ENCODE data around the gene CETN3.
"Not testable (repeated sequence)": the region's sequence is repeated elsewhere in the genome, so short reads cannot be mapped to it uniquely, and the experiment has no call there.

The CETN3 gene

GRCh38 chr5:90355635-90356034 lies 53.9 kb downstream of the CETN3 start:
- no peaks in the 10 kb centered on the region for H3K36me3 ChIP-seq (ENCODE audit: insufficient read depth, low read length)

GRCh38 chr5:90353254-90353653 lies 56.3 kb downstream of the CETN3 start:
- Histone ChIP-seq H3K9me3 (ENCODE audit: low read length) (no peaks in the 10 kb centered on the region), H3K27ac (ENCODE audit: low read depth, low read length) (no peak overlapping the region), H3K9ac (ENCODE audit: low read length) (no peak overlapping the region), H3K27me3 (ENCODE audit: control insufficient read depth in 1 of 2, insufficient read depth in 2 of 2, low read length in 2 of 2) (no peaks in the 10 kb centered on the region), H3K4me1 (ENCODE audit: insufficient read depth, low read length) (no peaks in the 10 kb centered on the region), H3K4me3 (ENCODE audit: low read depth in 1 of 2, low read length in 2 of 2) (no peak overlapping the region), H3K36me3 (ENCODE audit: insufficient read depth, low read length) (no peaks in the 10 kb centered on the region)

More at GRCh38 chr5:90355635-90356034, 53.9 kb downstream of the CETN3 start:
- no peak overlapping the region for H3K27ac ChIP-seq (ENCODE audit: low read depth, low read length)
- no peaks in the 10 kb centered on the region for H3K9me3 ChIP-seq (ENCODE audit: low read length)
- H3K4me3 ChIP-seq (ENCODE audit: low read depth in 1 of 2, low read length in 2 of 2), result no peak overlapping the region
- H3K27me3 ChIP-seq (ENCODE audit: control insufficient read depth in 1 of 2, insufficient read depth in 2 of 2, low read length in 2 of 2), result no peaks in the 10 kb centered on the region
- no peak overlapping the region for H3K9ac ChIP-seq (ENCODE audit: low read length)
- H3K4me1 ChIP-seq (ENCODE audit: insufficient read depth, low read length), result no peaks in the 10 kb centered on the region

GRCh38 chr5:90351101-90351500 lies 58.5 kb downstream of the CETN3 start:
- H3K9me3 ChIP-seq (ENCODE audit: low read length), result no peaks in the 10 kb centered on the region
- H3K27me3 ChIP-seq (ENCODE audit: control insufficient read depth in 1 of 2, insufficient read depth in 2 of 2, low read length in 2 of 2), result no peaks in the 10 kb centered on the region
- no peaks in the 10 kb centered on the region for H3K36me3 ChIP-seq (ENCODE audit: insufficient read depth, low read length)
- no peak overlapping the region for H3K4me3 ChIP-seq (ENCODE audit: low read depth in 1 of 2, low read length in 2 of 2)
- H3K4me1 ChIP-seq (ENCODE audit: insufficient read depth, low read length), result no peaks in the 10 kb centered on the region
- H3K9ac ChIP-seq (ENCODE audit: low read length), result no peak overlapping the region
- H3K27ac ChIP-seq (ENCODE audit: low read depth, low read length), result no peak overlapping the region

- Histone ChIP-seq H3K9ac (ENCODE audit: low read length) (no peak overlapping the region), H3K27me3 (ENCODE audit: control insufficient read depth in 1 of 2, insufficient read depth in 2 of 2, low read length in 2 of 2) (no peaks in the 10 kb centered on the region), H3K27ac (ENCODE audit: low read depth, low read length) (no peak overlapping the region), H3K36me3 (ENCODE audit: insufficient read depth, low read length) (no peaks in the 10 kb centered on the region), H3K9me3 (ENCODE audit: low read length) (no peaks in the 10 kb centered on the region), H3K4me1 (ENCODE audit: insufficient read depth, low read length) (no peaks in the 10 kb centered on the region), H3K4me3 (ENCODE audit: low read depth in 1 of 2, low read length in 2 of 2) (no peak overlapping the region)
These were observed 62.1 kb downstream of the CETN3 start for GRCh38 chr5:90347462-90347861.

DNA sequence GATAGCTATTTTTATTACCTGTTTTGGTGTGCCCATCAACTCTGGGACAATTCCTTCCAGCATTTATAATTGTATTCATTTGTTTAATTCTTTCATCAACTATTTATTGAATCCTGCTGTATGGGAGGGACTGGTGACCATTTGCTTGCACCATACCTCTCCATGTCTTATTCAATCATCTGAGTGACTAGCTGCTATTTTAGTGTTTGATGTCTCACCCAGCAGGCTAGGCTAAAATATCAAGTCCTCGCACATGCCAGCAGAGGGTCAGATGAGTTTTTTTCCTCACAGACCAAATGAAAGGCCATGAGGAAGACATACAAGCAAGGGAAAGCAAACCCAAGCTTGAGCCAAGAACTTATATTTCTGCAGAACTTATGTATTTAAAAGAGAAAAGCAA lies 63.9 kb downstream of the CETN3 start:
- no peaks in the 10 kb centered on the region for H3K9me3 ChIP-seq (ENCODE audit: low read length)
- no peak overlapping the region for H3K4me3 ChIP-seq (ENCODE audit: low read depth in 1 of 2, low read length in 2 of 2)
- H3K4me1 ChIP-seq (ENCODE audit: insufficient read depth, low read length), result no peaks in the 10 kb centered on the region
- H3K36me3 ChIP-seq (ENCODE audit: insufficient read depth, low read length), result no peaks in the 10 kb centered on the region
- no peaks in the 10 kb centered on the region for H3K27me3 ChIP-seq (ENCODE audit: control insufficient read depth in 1 of 2, insufficient read depth in 2 of 2, low read length in 2 of 2)
- no peak overlapping the region for H3K27ac ChIP-seq (ENCODE audit: low read depth, low read length)
- H3K9ac ChIP-seq (ENCODE audit: low read length), result no peak overlapping the region

DNA sequence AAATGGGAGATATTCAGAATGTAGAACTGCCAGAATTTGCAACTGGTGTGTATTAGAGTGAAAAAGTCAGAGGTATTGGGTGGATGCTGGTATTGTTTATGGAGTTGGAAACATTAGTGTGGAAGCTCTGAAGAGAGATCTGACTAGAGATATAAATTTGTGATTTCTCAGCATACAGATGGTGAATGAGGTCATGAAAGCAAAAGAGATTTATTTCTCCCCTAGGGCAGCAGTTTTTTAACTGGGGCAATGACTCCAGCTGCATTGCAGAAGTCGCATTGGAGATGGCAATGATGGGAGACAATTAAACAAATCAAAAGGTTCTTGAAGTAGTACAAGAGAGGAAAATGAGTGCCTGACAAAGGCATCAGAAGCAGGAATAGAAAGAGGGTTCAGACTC lies 64.9 kb downstream of the CETN3 start:
- Histone ChIP-seq H3K9ac (ENCODE audit: low read length) (no peak overlapping the region), H3K9me3 (ENCODE audit: low read length) (no peaks in the 10 kb centered on the region), H3K27me3 (ENCODE audit: control insufficient read depth in 1 of 2, insufficient read depth in 2 of 2, low read length in 2 of 2) (no peaks in the 10 kb centered on the region), H3K4me3 (ENCODE audit: low read depth in 1 of 2, low read length in 2 of 2) (no peak overlapping the region), H3K27ac (ENCODE audit: low read depth, low read length) (no peak overlapping the region), H3K4me1 (ENCODE audit: insufficient read depth, low read length) (no peaks in the 10 kb centered on the region), H3K36me3 (ENCODE audit: insufficient read depth, low read length) (no peaks in the 10 kb centered on the region)

GRCh38 chr5:90343731-90344130 lies 65.8 kb downstream of the CETN3 start:
- not testable (repeated sequence) for H3K4me1 ChIP-seq (ENCODE audit: insufficient read depth, low read length); H3K36me3 ChIP-seq (ENCODE audit: insufficient read depth, low read length); H3K27me3 ChIP-seq (ENCODE audit: control insufficient read depth in 1 of 2, insufficient read depth in 2 of 2, low read length in 2 of 2); H3K27ac ChIP-seq (ENCODE audit: low read depth, low read length); H3K9me3 ChIP-seq (ENCODE audit: low read length); H3K4me3 ChIP-seq (ENCODE audit: low read depth in 1 of 2, low read length in 2 of 2); H3K9ac ChIP-seq (ENCODE audit: low read length)

DNA sequence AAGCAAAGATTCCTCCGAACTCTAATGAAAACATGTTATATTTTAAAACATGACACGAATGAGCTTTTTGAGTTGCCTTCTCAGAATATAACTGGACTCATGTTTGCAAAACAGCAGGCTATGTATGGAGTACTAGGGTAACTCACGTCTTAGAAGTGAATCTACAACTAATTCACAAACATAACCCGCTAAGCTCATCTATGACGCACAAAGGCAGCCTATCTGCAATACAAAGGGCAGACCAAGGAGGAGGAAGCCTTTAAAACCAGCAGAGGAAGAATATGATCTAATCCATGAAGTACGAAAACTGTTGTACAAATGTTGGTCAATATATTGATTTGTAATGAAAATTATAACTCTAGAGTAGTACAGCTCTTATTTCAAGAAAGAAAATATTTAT lies 67.0 kb downstream of the CETN3 start:
- Histone ChIP-seq H3K27ac (ENCODE audit: low read depth, low read length) (no peak overlapping the region), H3K4me1 (ENCODE audit: insufficient read depth, low read length) (no peaks in the 10 kb centered on the region), H3K9me3 (ENCODE audit: low read length) (no peaks in the 10 kb centered on the region), H3K4me3 (ENCODE audit: low read depth in 1 of 2, low read length in 2 of 2) (no peak overlapping the region), H3K27me3 (ENCODE audit: control insufficient read depth in 1 of 2, insufficient read depth in 2 of 2, low read length in 2 of 2) (no peaks in the 10 kb centered on the region), H3K36me3 (ENCODE audit: insufficient read depth, low read length) (no peaks in the 10 kb centered on the region), H3K9ac (ENCODE audit: low read length) (no peak overlapping the region)
